Lower lobe of right lung (tissue), 2 donors: Measurements from ENCODE around the gene ZDHHC24. TPM values are rescaled to one million over a fixed set of nuclear protein-coding genes. Genes with fewer than 3 reads are reported as not detected.

Experiments used
- ATAC-seq, 2 donors: fragments of 200-7000 bp; cut with Tn5 transposase; one replicate each; pipeline ENCODE4 v1.9.1; 2020 to 2022; ENCODE audit warnings: mild to moderate bottlenecking in 2 of 2, moderate library complexity in 2 of 2
- DNase-seq: peaks from one replicate; pipeline ENCODE4 v3.0.0-alpha.2; 2020
- H3K27ac ChIP-seq: fragments of 200-600 bp; one replicate; pipeline ENCODE4 v1.8.0; 2022
- H3K27me3 ChIP-seq: fragments of 200-600 bp; one replicate; pipeline ENCODE4 v1.8.0; 2022; ENCODE audit warnings: low read depth
- H3K36me3 ChIP-seq: fragments of 200-600 bp; one replicate; pipeline ENCODE4 v1.8.0; 2022; ENCODE audit warnings: mild to moderate bottlenecking
- H3K4me1 ChIP-seq: fragments of 200-600 bp; one replicate; pipeline ENCODE4 v1.8.0; 2022
- H3K4me3 ChIP-seq: fragments of 200-600 bp; one replicate; pipeline ENCODE4 v1.8.0; 2022; ENCODE audit warnings: mild to moderate bottlenecking
- H3K9me3 ChIP-seq: fragments of 200-600 bp; one replicate; pipeline ENCODE4 v1.8.0; 2022
- intact Hi-C: fragments of 100-400 bp; cut with DNase I; formaldehyde crosslinking; loops from one replicate; pipeline ENCODE4 v1.11.0; 2022
- total RNA-seq: library from RNA; stranded (reverse); fragmentation: NEBNext Ultra II Directional; extraction: Animal tissue kit (Norgen Biotek cat#: 25700); gene quantifications from one replicate; pipeline ENCODE4 v1.2.1, GENCODE V29; 2021
- TF ChIP-seq, protein P1 (sequence below): fragments of 200-600 bp; IDR thresholded peaks from one replicate; pipeline ENCODE4 v1.8.0; 2022; ENCODE audit warnings: antibody characterized with exemption, mild to moderate bottlenecking
- donor health status: DM: no; HTN: yes; CAD: no; lungs with severe emphysema.

Gene ZDHHC24
- total RNA-seq, 1 donor from 2014 or later: 14.9 TPM

DNA sequence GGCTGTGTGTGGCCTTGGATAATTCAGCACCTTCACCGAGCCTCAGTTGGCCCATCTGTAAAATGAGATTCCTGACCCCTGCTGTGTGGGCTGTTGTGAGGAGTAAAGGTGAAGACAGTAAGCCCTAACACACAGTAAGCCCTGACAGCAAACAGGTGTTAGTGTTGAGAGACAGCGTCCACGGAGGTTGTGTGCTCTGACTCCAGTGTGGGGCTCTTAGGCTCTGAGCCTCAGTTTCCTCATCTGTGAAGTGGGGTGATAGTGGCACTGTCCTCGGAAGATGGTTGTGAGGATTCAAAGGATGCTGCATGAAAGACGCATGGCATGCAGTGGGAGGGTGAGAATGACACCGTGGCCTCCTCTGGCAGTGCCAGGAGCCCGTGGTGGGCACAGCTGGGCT, 51.4 kb downstream of the ZDHHC24 start:
- no peaks in the 10 kb centered on the region for H3K9me3 ChIP-seq
- no peaks in the 10 kb centered on the region for H3K27me3 ChIP-seq
- no peak for DNase-seq
- intact Hi-C loops: no loop called here
- peaks cover 81% of the 10 kb centered on the region for H3K36me3 ChIP-seq
- no peak overlapping the region for H3K4me3 ChIP-seq
- TF ChIP-seq, protein P1, sequence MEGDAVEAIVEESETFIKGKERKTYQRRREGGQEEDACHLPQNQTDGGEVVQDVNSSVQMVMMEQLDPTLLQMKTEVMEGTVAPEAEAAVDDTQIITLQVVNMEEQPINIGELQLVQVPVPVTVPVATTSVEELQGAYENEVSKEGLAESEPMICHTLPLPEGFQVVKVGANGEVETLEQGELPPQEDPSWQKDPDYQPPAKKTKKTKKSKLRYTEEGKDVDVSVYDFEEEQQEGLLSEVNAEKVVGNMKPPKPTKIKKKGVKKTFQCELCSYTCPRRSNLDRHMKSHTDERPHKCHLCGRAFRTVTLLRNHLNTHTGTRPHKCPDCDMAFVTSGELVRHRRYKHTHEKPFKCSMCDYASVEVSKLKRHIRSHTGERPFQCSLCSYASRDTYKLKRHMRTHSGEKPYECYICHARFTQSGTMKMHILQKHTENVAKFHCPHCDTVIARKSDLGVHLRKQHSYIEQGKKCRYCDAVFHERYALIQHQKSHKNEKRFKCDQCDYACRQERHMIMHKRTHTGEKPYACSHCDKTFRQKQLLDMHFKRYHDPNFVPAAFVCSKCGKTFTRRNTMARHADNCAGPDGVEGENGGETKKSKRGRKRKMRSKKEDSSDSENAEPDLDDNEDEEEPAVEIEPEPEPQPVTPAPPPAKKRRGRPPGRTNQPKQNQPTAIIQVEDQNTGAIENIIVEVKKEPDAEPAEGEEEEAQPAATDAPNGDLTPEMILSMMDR: no peak
- no peak for ATAC-seq
- H3K27ac ChIP-seq: no peak overlapping the region
- H3K4me1 ChIP-seq: no peaks in the 10 kb centered on the region

DNA sequence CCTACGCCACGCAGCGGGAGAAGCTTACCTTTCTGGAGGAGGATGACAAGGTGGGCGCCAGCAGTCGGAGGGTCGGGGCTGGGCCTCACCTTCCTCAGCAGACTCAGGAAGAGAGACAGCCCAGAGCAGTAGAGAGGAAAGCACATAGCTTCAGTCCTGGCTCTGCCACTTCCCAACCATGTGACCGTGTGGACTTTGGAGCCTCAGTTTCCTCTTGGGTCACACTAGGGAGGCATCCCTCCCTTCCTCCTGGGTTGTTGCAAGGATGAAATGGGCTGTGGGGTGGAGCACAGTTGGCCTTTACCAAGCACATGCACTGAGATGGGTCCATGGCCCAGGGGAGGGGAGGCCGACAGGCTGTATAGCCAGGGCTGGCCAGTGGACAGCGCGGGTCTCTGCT, 52.7 kb downstream of the ZDHHC24 start:
- no peak overlapping the region for H3K27ac ChIP-seq
- peaks cover 81% of the 10 kb centered on the region for H3K36me3 ChIP-seq
- DNase-seq: no peak

DNA sequence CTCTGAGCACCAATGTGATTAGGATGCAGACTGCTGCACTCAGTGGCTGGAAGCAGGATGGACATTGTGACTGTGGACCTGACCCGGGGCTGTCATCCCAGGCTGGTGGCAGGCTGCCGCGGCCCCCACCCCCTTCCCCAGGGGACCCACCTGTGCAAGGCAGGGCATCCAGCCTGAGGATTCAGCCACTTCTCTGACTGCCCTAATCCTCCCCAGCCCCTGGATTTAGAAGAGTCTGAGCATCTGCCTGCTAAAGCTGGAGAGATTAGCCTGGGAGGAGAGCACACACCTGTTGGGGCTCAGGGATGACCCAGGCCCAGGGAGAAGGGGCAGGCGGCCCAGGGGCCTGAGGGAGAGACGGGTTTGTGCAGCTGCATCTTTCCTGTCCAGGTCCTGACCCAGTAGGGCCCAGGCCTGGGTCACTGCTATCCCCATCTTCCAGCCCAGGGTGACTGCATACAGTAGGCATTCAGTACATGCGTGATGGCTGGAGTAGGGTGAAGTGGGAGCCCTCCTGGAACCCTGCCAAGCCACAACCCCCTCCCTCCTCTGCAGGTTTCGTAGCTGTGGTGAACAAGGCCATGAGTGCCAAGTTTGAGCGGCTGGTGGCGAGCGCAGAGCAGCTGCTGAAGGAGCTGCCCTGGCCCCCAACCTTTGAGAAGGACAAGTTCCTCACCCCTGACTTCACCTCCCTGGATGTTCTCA, 53.5 kb downstream of the ZDHHC24 start:
- no peak overlapping the region for H3K27ac ChIP-seq
- TF ChIP-seq, protein P1: no peak
- DNase-seq (no peak), ATAC-seq (no peak)
- H3K36me3 ChIP-seq: peaks cover 82% of the 10 kb centered on the region
- H3K4me1 ChIP-seq: no peaks in the 10 kb centered on the region
- intact Hi-C loops: no loop called here
- no peak overlapping the region for H3K4me3 ChIP-seq
- no peaks in the 10 kb centered on the region for H3K27me3 ChIP-seq
- no peaks in the 10 kb centered on the region for H3K9me3 ChIP-seq

More for the DNA sequence above, 52.7 kb downstream of the ZDHHC24 start:
- ATAC-seq: no peak
- intact Hi-C loops: no loop called here
- Histone ChIP-seq H3K4me1 (no peaks in the 10 kb centered on the region), H3K4me3 (no peak overlapping the region), H3K27me3 (no peaks in the 10 kb centered on the region), H3K9me3 (no peaks in the 10 kb centered on the region)
- TF ChIP-seq, protein P1: no peak

DNA sequence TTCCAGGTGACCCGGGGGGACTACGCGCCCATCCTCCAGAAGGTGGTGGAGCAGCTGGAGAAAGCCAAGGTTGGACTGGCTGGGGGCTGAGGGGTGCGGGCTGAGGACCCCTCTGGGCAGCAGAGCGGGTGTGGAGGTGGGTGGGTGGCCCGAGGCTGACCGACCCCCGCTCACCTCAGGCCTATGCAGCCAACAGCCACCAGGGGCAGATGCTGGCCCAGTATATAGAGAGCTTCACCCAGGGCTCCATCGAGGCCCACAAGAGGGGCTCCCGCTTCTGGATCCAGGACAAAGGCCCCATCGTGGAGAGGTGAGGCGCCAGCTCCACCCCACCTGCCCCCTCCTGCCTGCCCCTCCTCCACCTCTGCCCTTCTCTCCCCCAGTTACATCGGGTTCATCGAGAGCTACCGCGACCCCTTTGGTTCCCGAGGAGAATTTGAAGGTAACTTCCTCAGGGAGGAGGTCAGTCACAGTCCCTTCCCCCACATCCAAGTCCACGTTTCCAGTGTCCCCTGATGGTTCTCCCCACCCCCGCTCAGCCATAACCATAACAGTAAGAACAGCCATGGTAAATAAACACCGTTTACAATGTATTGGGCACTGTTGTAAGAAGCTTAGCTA, 54.4 kb downstream of the ZDHHC24 start:
- TF ChIP-seq, protein P1: no peak
- Histone ChIP-seq H3K4me1 (no peaks in the 10 kb centered on the region), H3K27ac (no peak overlapping the region), H3K9me3 (no peaks in the 10 kb centered on the region), H3K4me3 (no peak overlapping the region), H3K27me3 (no peaks in the 10 kb centered on the region), H3K36me3 (peaks cover 80% of the 10 kb centered on the region)
- intact Hi-C loops: no loop called here
- DNase-seq (no peak), ATAC-seq (no peak)

DNA sequence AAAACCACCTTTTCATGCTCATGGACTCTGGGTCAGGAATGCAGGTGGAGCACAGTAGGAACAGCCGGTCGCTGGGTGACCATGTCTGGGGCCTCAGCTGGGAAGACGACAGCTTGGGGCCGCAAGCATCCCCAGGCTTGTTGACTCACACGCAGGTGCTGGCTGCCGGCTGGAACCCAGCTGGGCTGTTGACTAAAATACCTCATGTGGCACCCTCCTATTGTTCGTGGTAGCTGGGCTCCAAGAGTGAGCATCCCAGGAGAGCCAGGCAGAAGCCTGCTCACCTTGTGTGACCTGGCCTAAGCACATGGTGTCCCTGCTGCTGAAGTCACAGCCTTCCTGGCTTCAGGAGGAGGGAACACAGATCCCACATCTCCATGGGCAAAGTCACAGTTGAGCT, 56.2 kb downstream of the ZDHHC24 start:
- Histone ChIP-seq H3K36me3 (peaks cover 88% of the 10 kb centered on the region), H3K9me3 (no peaks in the 10 kb centered on the region), H3K4me1 (no peaks in the 10 kb centered on the region), H3K27ac (no peak overlapping the region), H3K27me3 (no peaks in the 10 kb centered on the region), H3K4me3 (no peak overlapping the region)
- no peak for ATAC-seq
- intact Hi-C loops: no loop called here
- no peak for DNase-seq
- TF ChIP-seq, protein P1: no peak
